GM21825 (cell line): ENCODE results near the gene CSAG1.
"Not testable (repeated sequence)": the region's sequence is repeated elsewhere in the genome, so short reads cannot be mapped to it uniquely, and the experiment has no call there.

Experiments used
- ATAC-seq: cut with Tn5 transposase; IDR thresholded peaks from one replicate; pipeline ENCODE4 v1.9.1; 2021; ENCODE audit warnings: mild to moderate bottlenecking, moderate library complexity; ENCODE audit not compliant: unreplicated experiment

CSAG1 gene

DNA sequence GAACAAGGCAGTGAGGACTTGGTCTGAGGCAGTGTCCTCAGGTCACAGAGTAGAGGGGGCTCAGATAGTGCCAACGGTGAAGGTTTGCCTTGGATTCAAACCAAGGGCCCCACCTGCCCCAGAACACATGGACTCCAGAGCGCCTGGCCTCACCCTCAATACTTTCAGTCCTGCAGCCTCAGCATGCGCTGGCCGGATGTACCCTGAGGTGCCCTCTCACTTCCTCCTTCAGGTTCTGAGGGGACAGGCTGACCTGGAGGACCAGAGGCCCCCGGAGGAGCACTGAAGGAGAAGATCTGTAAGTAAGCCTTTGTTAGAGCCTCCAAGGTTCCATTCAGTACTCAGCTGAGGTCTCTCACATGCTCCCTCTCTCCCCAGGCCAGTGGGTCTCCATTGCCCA, 33.1 kb downstream of the CSAG1 start:
- ATAC-seq = not testable (repeated sequence)

DNA sequence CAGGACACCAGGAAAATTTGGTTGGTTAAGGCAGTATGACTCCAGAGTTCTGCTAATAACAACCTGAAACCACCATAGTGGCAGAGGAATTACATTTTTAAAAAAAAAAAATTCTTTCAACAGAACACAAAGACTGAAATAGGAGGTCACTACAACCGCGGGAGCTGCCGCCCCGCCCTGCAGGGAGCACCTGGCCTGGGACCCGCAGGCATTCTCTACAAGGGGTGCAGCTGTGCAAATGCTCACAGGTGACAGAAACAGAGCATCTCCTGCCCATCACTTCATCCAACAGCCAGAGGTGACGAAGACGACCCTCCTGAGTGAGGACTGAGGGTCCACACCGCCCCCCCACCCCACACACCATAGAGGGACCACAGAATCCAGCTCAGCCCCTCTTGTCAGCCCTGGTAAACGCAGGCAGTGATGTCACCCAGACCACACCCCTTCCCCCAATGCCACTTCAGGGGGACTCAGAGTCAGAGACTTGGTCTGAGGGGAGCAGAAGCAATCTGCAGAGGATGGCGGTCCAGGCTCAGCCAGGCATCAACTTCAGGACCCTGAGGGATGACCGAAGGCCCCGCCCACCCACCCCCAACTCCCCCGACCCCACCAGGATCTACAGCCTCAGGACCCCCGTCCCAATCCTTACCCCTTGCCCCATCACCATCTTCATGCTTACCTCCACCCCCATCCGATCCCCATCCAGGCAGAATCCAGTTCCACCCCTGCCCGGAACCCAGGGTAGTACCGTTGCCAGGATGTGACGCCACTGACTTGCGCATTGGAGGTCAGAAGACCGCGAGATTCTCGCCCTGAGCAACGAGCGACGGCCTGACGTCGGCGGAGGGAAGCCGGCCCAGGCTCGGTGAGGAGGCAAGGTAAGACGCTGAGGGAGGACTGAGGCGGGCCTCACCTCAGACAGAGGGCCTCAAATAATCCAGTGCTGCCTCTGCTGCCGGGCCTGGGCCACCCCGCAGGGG, 35.3 kb downstream of the CSAG1 start, which contains the start of gene MAGEA3:
Gene MAGEA3, plus strand, starts transcription at position 843 of the 980 bp plus-strand sequence. CDS start 2,039 bp downstream, outside the sequence.
- ATAC-seq = not testable (repeated sequence)

DNA sequence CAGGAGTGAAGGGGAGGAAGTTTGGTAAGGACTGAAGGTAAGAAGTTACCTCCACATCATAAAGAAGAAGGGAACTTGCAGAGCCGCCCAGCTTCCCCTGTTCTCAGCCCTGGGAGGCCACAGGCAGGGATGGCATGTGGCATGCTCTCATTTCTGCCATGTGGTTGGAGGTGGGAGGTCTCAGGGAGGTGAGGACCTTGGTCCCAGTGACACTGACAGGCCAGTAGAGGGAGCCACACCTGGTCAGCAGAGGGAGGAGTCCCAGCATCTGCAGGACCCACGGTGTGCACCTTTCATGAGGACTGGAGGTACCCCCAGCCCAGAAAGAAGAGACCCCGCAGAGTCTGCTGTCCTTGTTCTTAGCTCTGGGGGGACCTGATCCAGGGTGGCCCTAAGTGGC, 52.5 kb downstream of the CSAG1 start:
- ATAC-seq = peak; percentile 67
